ENCODE results near the gene GPC6. TPM values are rescaled to one million over a fixed set of nuclear protein-coding genes. Genes with fewer than 3 reads are reported as not detected.

Gene GPC6
- polyA plus RNA-seq, 1 donor from 2014 or later = 9.0 TPM

DNA sequence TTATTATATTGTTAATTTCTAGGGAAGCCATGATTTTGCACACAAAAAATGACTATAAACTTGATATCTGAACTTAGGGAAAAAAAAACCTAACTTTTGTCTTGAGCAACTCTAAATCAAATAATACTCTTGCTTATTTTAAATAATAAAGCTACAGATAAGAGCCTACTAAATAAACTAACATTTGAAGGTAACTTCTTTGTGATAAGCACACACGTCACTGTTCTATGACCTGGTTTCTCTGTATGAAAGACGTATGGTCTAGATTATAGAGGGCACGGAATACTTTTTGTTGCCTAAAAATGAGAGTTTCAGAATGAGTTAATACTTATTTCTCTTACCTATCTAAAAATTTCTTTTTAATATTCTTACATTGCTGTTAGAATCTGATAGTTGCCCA, 649.6 kb downstream of the GPC6 start:
- H4K20me1 ChIP-seq (ENCODE audit: insufficient read depth) = no peaks in the 10 kb centered on the region

DNA sequence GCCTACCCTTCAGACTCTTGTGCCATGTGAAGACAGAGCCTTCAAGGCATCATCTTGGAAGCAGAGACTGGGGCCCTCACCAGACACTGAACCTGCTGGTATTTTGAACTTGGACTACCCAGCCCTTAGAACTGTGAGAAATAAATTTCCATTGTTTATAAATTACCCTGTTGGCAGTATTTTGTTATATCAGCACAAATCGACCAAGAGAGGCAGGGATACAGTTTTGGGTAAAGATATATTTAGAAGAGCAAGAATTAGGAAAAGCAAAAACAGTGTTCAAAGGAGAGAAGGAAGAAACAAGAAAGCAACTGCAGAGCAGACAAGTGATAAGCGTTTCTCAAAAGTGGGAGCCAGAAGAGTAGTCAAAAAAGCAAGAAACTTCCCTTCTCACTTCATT, 652.1 kb downstream of the GPC6 start:
- no peak overlapping the region for H2AFZ ChIP-seq (ENCODE audit: low read depth, low read length)
- no peak overlapping the region for H3K4me2 ChIP-seq (ENCODE audit: low read length)
- H3K4me3 ChIP-seq (ENCODE audit: low read length) = no peak overlapping the region
- H3K9me3 ChIP-seq (ENCODE audit: low read length) = no peaks in the 10 kb centered on the region
- no peak overlapping the region for H3K27ac ChIP-seq (ENCODE audit: low read length)
- no peaks in the 10 kb centered on the region for H3K36me3 ChIP-seq (ENCODE audit: insufficient read depth, low read length)
- H3K79me2 ChIP-seq (replicated peaks; ENCODE audit: insufficient read depth, low read length) = no peaks in the 10 kb centered on the region
- no peaks in the 10 kb centered on the region for H3F3A ChIP-seq (ENCODE audit: insufficient read depth, low read length, poor library complexity, severe bottlenecking)
- no peak overlapping the region for H3K9ac ChIP-seq (ENCODE audit: low read length)
- no peaks in the 10 kb centered on the region for H3K27me3 ChIP-seq (ENCODE audit: insufficient read depth, low read depth, low read length)
- H4K20me1 ChIP-seq (ENCODE audit: insufficient read depth) = no peaks in the 10 kb centered on the region
- no peak for TF ChIP-seq MXI1 (conservative IDR thresholded peaks at IDR 0.05; ENCODE audit: poor library complexity, severe bottlenecking)
- no peak for TF ChIP-seq TAF1 (IDR thresholded peaks at IDR 0.05; ENCODE audit: low read depth)
- TF ChIP-seq EP300 (conservative IDR thresholded peaks at IDR 0.05; ENCODE audit: poor library complexity, severe bottlenecking) = no peak
- TF ChIP-seq, protein P1, sequence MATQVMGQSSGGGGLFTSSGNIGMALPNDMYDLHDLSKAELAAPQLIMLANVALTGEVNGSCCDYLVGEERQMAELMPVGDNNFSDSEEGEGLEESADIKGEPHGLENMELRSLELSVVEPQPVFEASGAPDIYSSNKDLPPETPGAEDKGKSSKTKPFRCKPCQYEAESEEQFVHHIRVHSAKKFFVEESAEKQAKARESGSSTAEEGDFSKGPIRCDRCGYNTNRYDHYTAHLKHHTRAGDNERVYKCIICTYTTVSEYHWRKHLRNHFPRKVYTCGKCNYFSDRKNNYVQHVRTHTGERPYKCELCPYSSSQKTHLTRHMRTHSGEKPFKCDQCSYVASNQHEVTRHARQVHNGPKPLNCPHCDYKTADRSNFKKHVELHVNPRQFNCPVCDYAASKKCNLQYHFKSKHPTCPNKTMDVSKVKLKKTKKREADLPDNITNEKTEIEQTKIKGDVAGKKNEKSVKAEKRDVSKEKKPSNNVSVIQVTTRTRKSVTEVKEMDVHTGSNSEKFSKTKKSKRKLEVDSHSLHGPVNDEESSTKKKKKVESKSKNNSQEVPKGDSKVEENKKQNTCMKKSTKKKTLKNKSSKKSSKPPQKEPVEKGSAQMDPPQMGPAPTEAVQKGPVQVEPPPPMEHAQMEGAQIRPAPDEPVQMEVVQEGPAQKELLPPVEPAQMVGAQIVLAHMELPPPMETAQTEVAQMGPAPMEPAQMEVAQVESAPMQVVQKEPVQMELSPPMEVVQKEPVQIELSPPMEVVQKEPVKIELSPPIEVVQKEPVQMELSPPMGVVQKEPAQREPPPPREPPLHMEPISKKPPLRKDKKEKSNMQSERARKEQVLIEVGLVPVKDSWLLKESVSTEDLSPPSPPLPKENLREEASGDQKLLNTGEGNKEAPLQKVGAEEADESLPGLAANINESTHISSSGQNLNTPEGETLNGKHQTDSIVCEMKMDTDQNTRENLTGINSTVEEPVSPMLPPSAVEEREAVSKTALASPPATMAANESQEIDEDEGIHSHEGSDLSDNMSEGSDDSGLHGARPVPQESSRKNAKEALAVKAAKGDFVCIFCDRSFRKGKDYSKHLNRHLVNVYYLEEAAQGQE (IDR thresholded peaks at IDR 0.05; ENCODE audit: borderline replicate concordance) = no peak
- TF ChIP-seq, protein P2, sequence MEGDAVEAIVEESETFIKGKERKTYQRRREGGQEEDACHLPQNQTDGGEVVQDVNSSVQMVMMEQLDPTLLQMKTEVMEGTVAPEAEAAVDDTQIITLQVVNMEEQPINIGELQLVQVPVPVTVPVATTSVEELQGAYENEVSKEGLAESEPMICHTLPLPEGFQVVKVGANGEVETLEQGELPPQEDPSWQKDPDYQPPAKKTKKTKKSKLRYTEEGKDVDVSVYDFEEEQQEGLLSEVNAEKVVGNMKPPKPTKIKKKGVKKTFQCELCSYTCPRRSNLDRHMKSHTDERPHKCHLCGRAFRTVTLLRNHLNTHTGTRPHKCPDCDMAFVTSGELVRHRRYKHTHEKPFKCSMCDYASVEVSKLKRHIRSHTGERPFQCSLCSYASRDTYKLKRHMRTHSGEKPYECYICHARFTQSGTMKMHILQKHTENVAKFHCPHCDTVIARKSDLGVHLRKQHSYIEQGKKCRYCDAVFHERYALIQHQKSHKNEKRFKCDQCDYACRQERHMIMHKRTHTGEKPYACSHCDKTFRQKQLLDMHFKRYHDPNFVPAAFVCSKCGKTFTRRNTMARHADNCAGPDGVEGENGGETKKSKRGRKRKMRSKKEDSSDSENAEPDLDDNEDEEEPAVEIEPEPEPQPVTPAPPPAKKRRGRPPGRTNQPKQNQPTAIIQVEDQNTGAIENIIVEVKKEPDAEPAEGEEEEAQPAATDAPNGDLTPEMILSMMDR (IDR thresholded peaks at IDR 0.05; ENCODE audit: poor library complexity, severe bottlenecking) = no peak
- TF ChIP-seq SMC3 (conservative IDR thresholded peaks at IDR 0.05; ENCODE audit: poor library complexity) = no peak
- TF ChIP-seq RAD21 (conservative IDR thresholded peaks at IDR 0.05) = no peak
- no peak for TF ChIP-seq EZH2 (IDR thresholded peaks at IDR 0.05; ENCODE audit: borderline replicate concordance, insufficient read depth, low read length, poor library complexity, severe bottlenecking)
- no peaks in the 10 kb centered on the region for H3K9me2 ChIP-seq (ENCODE audit: insufficient read depth, low read length)

More for the DNA sequence above, 649.6 kb downstream of the GPC6 start:
- Histone ChIP-seq H3K27ac (ENCODE audit: low read length) (no peak overlapping the region), H3K9me3 (ENCODE audit: low read length) (no peaks in the 10 kb centered on the region), H3F3A (ENCODE audit: insufficient read depth, low read length, poor library complexity, severe bottlenecking) (no peaks in the 10 kb centered on the region), H3K4me2 (ENCODE audit: low read length) (no peak overlapping the region), H3K9ac (ENCODE audit: low read length) (no peak overlapping the region), H2AFZ (ENCODE audit: low read depth, low read length) (no peak overlapping the region), H3K79me2 (replicated peaks; ENCODE audit: insufficient read depth, low read length) (no peaks in the 10 kb centered on the region), H3K9me2 (ENCODE audit: insufficient read depth, low read length) (no peaks in the 10 kb centered on the region), H3K36me3 (ENCODE audit: insufficient read depth, low read length) (no peaks in the 10 kb centered on the region), H3K27me3 (ENCODE audit: insufficient read depth, low read depth, low read length) (no peaks in the 10 kb centered on the region), H3K4me3 (ENCODE audit: low read length) (no peak overlapping the region)
- TF ChIP-seq POLR2AphosphoS5 (IDR thresholded peaks at IDR 0.05) (no peak), MXI1 (conservative IDR thresholded peaks at IDR 0.05; ENCODE audit: poor library complexity, severe bottlenecking) (no peak), EZH2 (IDR thresholded peaks at IDR 0.05; ENCODE audit: borderline replicate concordance, insufficient read depth, low read length, poor library complexity, severe bottlenecking) (no peak), EP300 (conservative IDR thresholded peaks at IDR 0.05; ENCODE audit: poor library complexity, severe bottlenecking) (no peak)
- TF ChIP-seq, protein P1 (IDR thresholded peaks at IDR 0.05; ENCODE audit: borderline replicate concordance) = no peak

Data from neural cell (in vitro differentiated cells).